WI38 (cell line): ENCODE data around the gene DEK.
"Not testable (repeated sequence)": the region's sequence is repeated elsewhere in the genome, so short reads cannot be mapped to it uniquely, and the experiment has no call there.

Experiments
- H3K4me3 ChIP-seq: 2 replicates; pipeline ENCODE4 v1.5.1; 2011; ENCODE audit warnings: low read depth, mild to moderate bottlenecking, control low read depth, low read length
- TF ChIP-seq, protein P1 (sequence below): IDR thresholded peaks from 2 replicates; pipeline ENCODE4 v1.5.1; 2012; ENCODE audit warnings: low read depth, mild to moderate bottlenecking, control low read depth, low read length

The DEK gene

GRCh38 chr6:18210707-18211106 is 53.6 kb downstream of the DEK start:
- TF ChIP-seq, protein P1, sequence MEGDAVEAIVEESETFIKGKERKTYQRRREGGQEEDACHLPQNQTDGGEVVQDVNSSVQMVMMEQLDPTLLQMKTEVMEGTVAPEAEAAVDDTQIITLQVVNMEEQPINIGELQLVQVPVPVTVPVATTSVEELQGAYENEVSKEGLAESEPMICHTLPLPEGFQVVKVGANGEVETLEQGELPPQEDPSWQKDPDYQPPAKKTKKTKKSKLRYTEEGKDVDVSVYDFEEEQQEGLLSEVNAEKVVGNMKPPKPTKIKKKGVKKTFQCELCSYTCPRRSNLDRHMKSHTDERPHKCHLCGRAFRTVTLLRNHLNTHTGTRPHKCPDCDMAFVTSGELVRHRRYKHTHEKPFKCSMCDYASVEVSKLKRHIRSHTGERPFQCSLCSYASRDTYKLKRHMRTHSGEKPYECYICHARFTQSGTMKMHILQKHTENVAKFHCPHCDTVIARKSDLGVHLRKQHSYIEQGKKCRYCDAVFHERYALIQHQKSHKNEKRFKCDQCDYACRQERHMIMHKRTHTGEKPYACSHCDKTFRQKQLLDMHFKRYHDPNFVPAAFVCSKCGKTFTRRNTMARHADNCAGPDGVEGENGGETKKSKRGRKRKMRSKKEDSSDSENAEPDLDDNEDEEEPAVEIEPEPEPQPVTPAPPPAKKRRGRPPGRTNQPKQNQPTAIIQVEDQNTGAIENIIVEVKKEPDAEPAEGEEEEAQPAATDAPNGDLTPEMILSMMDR, result no peak
- no peak overlapping the region for H3K4me3 ChIP-seq

DNA sequence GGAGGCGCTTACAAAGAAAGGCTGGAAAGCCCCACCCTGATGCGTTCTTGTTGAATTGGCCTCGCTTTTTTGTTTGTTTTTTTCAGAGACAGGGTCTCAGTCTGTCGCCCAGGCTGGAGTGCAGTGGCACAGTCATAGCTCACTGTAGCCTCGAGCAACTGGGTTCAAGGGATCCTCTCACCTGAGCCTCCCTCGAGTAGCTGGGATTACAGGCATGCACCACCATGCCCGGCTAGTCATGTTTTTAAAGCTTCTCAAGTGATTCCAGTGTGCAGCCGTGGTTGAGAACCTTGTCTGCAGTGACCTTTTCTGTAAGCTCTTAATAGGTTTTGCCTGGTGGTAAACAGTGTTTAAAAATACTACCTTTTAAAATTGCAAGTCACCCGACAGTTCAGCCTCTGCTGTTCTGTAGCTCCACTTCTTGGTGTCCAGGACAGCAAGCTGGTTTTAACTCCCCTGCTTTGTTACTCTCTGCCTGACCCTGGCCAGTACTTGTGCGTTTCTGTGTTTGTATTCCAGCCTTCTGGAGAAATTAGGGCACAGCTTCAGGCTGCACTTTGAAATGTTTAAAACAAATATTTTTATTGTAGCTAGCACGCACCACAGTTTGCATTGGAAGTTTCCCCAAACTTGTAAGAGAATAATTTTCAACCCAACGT is 54.7 kb downstream of the DEK start:
- H3K4me3 ChIP-seq, result no peak overlapping the region
- TF ChIP-seq, protein P1, result no peak

GRCh38 chr6:18208778-18209177 is 55.6 kb downstream of the DEK start:
- not testable (repeated sequence) for H3K4me3 ChIP-seq

DNA sequence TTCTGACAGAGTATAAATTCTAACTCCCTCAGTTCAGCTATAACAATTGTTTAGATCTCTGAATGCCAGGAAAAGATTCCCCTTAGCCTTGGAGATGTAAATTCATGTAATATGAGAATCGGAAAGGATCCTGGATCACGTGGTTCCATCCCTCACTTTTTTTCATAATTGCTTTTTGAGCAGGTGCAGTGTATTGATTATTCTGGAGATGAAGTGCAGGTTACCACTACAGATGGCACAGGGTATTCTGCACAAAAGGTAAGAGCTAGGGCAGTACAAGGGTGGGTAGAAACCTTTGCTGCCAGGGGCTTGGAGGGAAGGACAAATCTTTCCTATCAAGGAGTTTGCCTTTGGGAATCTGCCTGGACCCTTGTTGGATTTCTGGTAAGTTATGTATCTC is 56.4 kb downstream of the DEK start:
- TF ChIP-seq, protein P1, result no peak
- no peak overlapping the region for H3K4me3 ChIP-seq

GRCh38 chr6:18207438-18207837 is 56.9 kb downstream of the DEK start:
- TF ChIP-seq, protein P1, result no peak
- no peak overlapping the region for H3K4me3 ChIP-seq

GRCh38 chr6:18206591-18206990 is 57.7 kb downstream of the DEK start:
- no peak overlapping the region for H3K4me3 ChIP-seq
- TF ChIP-seq, protein P1, result no peak

DNA sequence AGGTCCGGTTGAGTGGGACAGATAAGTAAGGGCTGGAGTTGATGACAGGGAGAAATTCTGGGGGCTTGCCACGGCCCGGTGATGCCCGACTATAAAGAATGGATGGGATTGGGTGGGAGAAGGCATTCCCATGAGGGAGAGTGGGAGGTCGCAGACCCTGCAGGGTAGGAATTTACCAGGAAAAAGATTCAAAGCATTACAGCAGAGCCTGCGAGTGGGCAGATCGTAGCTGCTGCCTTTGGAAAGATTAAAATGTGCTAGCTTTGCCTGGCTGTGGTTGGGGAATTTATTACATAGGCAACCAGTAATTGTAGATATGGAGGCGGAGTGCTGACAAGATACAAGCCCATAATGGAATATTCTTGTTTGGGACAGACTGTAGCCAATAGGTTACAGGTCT is 59.6 kb downstream of the DEK start:
- TF ChIP-seq, protein P1, result no peak
- no peak overlapping the region for H3K4me3 ChIP-seq

GRCh38 chr6:18203786-18204185 is 60.5 kb downstream of the DEK start:
- H3K4me3 ChIP-seq, result no peak overlapping the region
- TF ChIP-seq, protein P1, result no peak
